DOHH2 (cell line): ENCODE results near the gene ST3GAL4.

Experiments used
- H3F3A ChIP-seq: fragments of 200-600 bp; sonication (generic), shearing (Covaris generic); 2 replicates; pipeline ENCODE4 v1.6.0; 2016; ENCODE audit warnings: antibody characterized with exemption, mild to moderate bottlenecking; ENCODE audit not compliant: control insufficient read depth, insufficient read depth
- H3K27ac ChIP-seq: fragments of 200-600 bp; sonication (generic); 2 replicates; pipeline ENCODE4 v1.5.1; 2014; ENCODE audit warnings: low read depth, mild to moderate bottlenecking, low read length, moderate library complexity
- H3K27me3 ChIP-seq: fragments of 200-600 bp; sonication (generic); 2 replicates; pipeline ENCODE4 v1.6.1; 2014; ENCODE audit warnings: mild to moderate bottlenecking, low read length, mixed read lengths; ENCODE audit not compliant: control insufficient read depth
- H3K36me3 ChIP-seq: fragments of 200-600 bp; sonication (generic); 2 replicates; pipeline ENCODE4 v1.6.1; 2014; ENCODE audit warnings: mild to moderate bottlenecking, low read length, moderate library complexity, mixed read lengths; ENCODE audit not compliant: control insufficient read depth
- H3K4me1 ChIP-seq: fragments of 200-600 bp; sonication (generic); 2 replicates; pipeline ENCODE4 v1.6.1; 2014; ENCODE audit warnings: mild to moderate bottlenecking, low read length, mixed read lengths; ENCODE audit not compliant: control insufficient read depth
- H3K4me2 ChIP-seq: fragments of 200-600 bp; sonication (generic); 2 replicates; pipeline ENCODE4 v1.6.0; 2014; ENCODE audit warnings: mild to moderate bottlenecking, low read length, moderate library complexity
- H3K4me3 ChIP-seq: fragments of 200-600 bp; sonication (generic); 2 replicates; pipeline ENCODE4 v1.5.1; 2014; ENCODE audit warnings: mild to moderate bottlenecking, low read length, mixed read lengths
- H3K79me2 ChIP-seq: fragments of 200-600 bp; sonication (generic); 2 replicates; pipeline ENCODE4 v1.6.1; 2014; ENCODE audit warnings: mild to moderate bottlenecking, low read length, mixed read lengths; ENCODE audit not compliant: control insufficient read depth
- H3K9me2 ChIP-seq: fragments of 200-600 bp; sonication (generic); replicated peaks from 2 replicates; pipeline ENCODE4 v1.6.1; 2014; ENCODE audit warnings: mild to moderate bottlenecking, low read length, mixed read lengths; ENCODE audit not compliant: control insufficient read depth
- H3K9me3 ChIP-seq: fragments of 200-600 bp; sonication (generic); 2 replicates; pipeline ENCODE4 v1.6.1; 2014; ENCODE audit warnings: antibody characterized with exemption, low read length, mixed read lengths; ENCODE audit not compliant: control insufficient read depth, insufficient read depth
- H4K20me1 ChIP-seq: fragments of 200-600 bp; sonication (generic); 2 replicates; pipeline ENCODE4 v1.6.0; 2014; ENCODE audit warnings: low read depth, mild to moderate bottlenecking, antibody characterized with exemption, low read length, moderate library complexity; ENCODE audit not compliant: control insufficient read depth, insufficient read depth
- CTCF ChIP-seq: fragments of 200-600 bp; sonication (generic); IDR thresholded peaks from one replicate; pipeline ENCODE4 v1.5.1; 2014; ENCODE audit warnings: antibody characterized with exemption, mild to moderate bottlenecking, low read depth, low read length; ENCODE audit not compliant: poor library complexity, severe bottlenecking
- EZH2phosphoT487 ChIP-seq: fragments of 200-600 bp; sonication (generic); IDR thresholded peaks from 2 replicates; pipeline ENCODE4 v1.6.1; 2017; ENCODE audit warnings: borderline replicate concordance, mild to moderate bottlenecking, antibody characterized with exemption, low read length, moderate library complexity, mixed read lengths

ST3GAL4 gene

GRCh38 chr11:126344141-126345080 lies 11.1 kb upstream of the ST3GAL4 start:
- Histone ChIP-seq H3K4me1 (no peaks in the 10 kb centered on the region), H3K36me3 (peaks cover 36% of the 10 kb centered on the region), H3K9me3 (no peaks in the 10 kb centered on the region), H4K20me1 (no peaks in the 10 kb centered on the region), H3K9me2 (no peaks in the 10 kb centered on the region), H3K27ac (no peak overlapping the region), H3K79me2 (no peaks in the 10 kb centered on the region), H3K27me3 (no peaks in the 10 kb centered on the region), H3K4me2 (no peak overlapping the region), H3F3A (0 out of 2 replicates have a peak, but pooled peaks cover under 1% of the 10 kb centered on the region), H3K4me3 (no peak overlapping the region)
- TF ChIP-seq CTCF (no peak), EZH2phosphoT487 (no peak)

DNA sequence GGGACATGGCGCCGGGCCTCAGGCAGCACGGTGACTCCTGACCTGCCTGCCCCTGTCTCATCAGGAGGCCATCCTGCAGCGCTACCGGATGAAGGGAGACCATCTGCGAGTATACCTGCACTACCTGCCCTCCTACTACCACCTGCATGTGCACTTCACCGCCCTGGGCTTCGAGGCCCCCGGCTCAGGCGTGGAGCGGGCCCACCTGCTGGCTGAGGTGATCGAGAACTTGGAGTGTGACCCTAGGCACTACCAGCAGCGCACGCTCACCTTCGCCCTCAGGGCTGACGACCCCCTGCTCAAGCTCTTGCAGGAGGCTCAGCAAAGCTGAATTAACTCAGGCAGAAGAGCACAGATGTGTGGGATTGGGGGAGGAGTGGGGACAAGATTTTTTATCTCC lies 10.2 kb upstream of the ST3GAL4 start:
- Histone ChIP-seq H3K9me2 (no peaks in the 10 kb centered on the region), H3K4me3 (no peak overlapping the region), H3K36me3 (peaks cover 33% of the 10 kb centered on the region), H3K27me3 (no peaks in the 10 kb centered on the region), H4K20me1 (no peaks in the 10 kb centered on the region), H3K27ac (no peak overlapping the region), H3K4me1 (no peaks in the 10 kb centered on the region), H3K79me2 (no peaks in the 10 kb centered on the region), H3K4me2 (no peak overlapping the region), H3F3A (peaks cover 4% of the 10 kb centered on the region; the same call in 1 of the 2 replicates), H3K9me3 (no peaks in the 10 kb centered on the region)
- TF ChIP-seq EZH2phosphoT487 (no peak), CTCF (no peak)

GRCh38 chr11:126345759-126346585 lies 9.5 kb upstream of the ST3GAL4 start:
- H3K27ac ChIP-seq: no peak overlapping the region
- H3K9me2 ChIP-seq: no peaks in the 10 kb centered on the region
- H3K79me2 ChIP-seq: peaks cover 5% of the 10 kb centered on the region
- TF ChIP-seq CTCF: no peak
- no peak for TF ChIP-seq EZH2phosphoT487
- no peak overlapping the region for H3K4me3 ChIP-seq
- H3K36me3 ChIP-seq: peaks cover 34% of the 10 kb centered on the region
- no peaks in the 10 kb centered on the region for H4K20me1 ChIP-seq
- peaks cover 4% of the 10 kb centered on the region; the same call in 1 of the 2 replicates for H3F3A ChIP-seq
- H3K4me2 ChIP-seq: no peak overlapping the region
- no peaks in the 10 kb centered on the region for H3K9me3 ChIP-seq
- no peaks in the 10 kb centered on the region for H3K27me3 ChIP-seq
- no peaks in the 10 kb centered on the region for H3K4me1 ChIP-seq
